Measurements from ENCODE around the gene SLC9A1.

- TF ChIP-seq CTCF (IDR thresholded peaks at IDR 0.05) (no peak), ZFX (IDR thresholded peaks at IDR 0.05; ENCODE audit: borderline replicate concordance) (no peak)
Measured at GRCh38 chr1:27141266-27142003, 13.5 kb downstream of the SLC9A1 start.
